CD4-positive, alpha-beta T cell (primary cell): ENCODE results near the gene PDE7B. TPM values are rescaled to one million over a fixed set of nuclear protein-coding genes. Genes with fewer than 3 reads are reported as not detected.

Experiments
- ATAC-seq: fragments of 200-7000 bp; cut with Tn5 transposase; one replicate; pipeline ENCODE4 v1.10.0; 2022; ENCODE audit warnings: mild to moderate bottlenecking; ENCODE audit not compliant: poor library complexity
- CTCF ChIA-PET: fragments of 350-600 bp; sonication (Branson Sonifier 250); formaldehyde crosslinking; loops from one replicate; lab custom pipeline; 2021; ENCODE audit warnings: antibody characterized with exemption, inconsistent platforms; lab: Charles Lee
- POLR2A ChIA-PET: fragments of 350-600 bp; sonication (Branson Sonifier 250); formaldehyde crosslinking; loops from one replicate; lab custom pipeline; 2021; ENCODE audit warnings: antibody characterized with exemption, inconsistent platforms; lab: Charles Lee
- DNase-seq, 14 experiments: peaks; one replicate each; pipeline ENCODE4 v3.0.0-alpha.2; 2013 to 2020; ENCODE audit warnings: mixed read lengths in 2 of 14
- H3K27ac ChIP-seq, 2 donors: one replicate each; pipeline versions ENCODE4 v1.5.1 to v1.7.0; 2013; ENCODE audit warnings: low read length in 2 of 2, low read depth in 1 of 2, mild to moderate bottlenecking in 1 of 2
- H3K27me3 ChIP-seq, 2 experiments: 1 replicate in 1 of 2; 2 replicates in 1 of 2; pipeline versions ENCODE4 v1.6.1 to v1.7.0; 2013; ENCODE audit warnings: low read length in 2 of 2, control low read depth in 1 of 2, mild to moderate bottlenecking in 1 of 2, moderate library complexity in 1 of 2; ENCODE audit not compliant: insufficient read depth in 2 of 2, control insufficient read depth in 1 of 2
- H3K36me3 ChIP-seq: one replicate; pipeline ENCODE4 v1.6.1; 2013; ENCODE audit warnings: low read length, control low read depth; ENCODE audit not compliant: insufficient read depth
- H3K4me1 ChIP-seq: one replicate; pipeline ENCODE4 v1.6.1; 2013; ENCODE audit warnings: low read length, control low read depth; ENCODE audit not compliant: insufficient read depth
- H3K4me3 ChIP-seq: one replicate; pipeline ENCODE4 v1.5.1; 2013; ENCODE audit warnings: mild to moderate bottlenecking, low read length, moderate library complexity
- H3K9me3 ChIP-seq, 2 experiments: 1 replicate in 1 of 2; 2 replicates in 1 of 2; pipeline versions ENCODE4 v1.6.1 to v1.7.0; 2013; ENCODE audit warnings: low read length in 2 of 2, mild to moderate bottlenecking in 2 of 2, control low read depth in 1 of 2, moderate library complexity in 1 of 2; ENCODE audit not compliant: control insufficient read depth in 1 of 2, insufficient read depth in 1 of 2
- H3K27ac Mint-ChIP-seq: one replicate; pipeline ENCODE4 v1.8.0; 2020; ENCODE audit warnings: mixed read lengths
- H3K27me3 Mint-ChIP-seq: one replicate; pipeline ENCODE4 v1.8.0; 2021; ENCODE audit warnings: mixed read lengths
- H3K36me3 Mint-ChIP-seq: one replicate; pipeline ENCODE4 v1.8.0; 2021; ENCODE audit warnings: low read depth, mixed read lengths
- H3K4me1 Mint-ChIP-seq: one replicate; pipeline ENCODE4 v1.8.0; 2021; ENCODE audit warnings: low read depth, mixed read lengths
- H3K4me3 Mint-ChIP-seq: one replicate; pipeline ENCODE4 v1.8.0; 2020; ENCODE audit warnings: mild to moderate bottlenecking, mixed read lengths
- H3K9me3 Mint-ChIP-seq: one replicate; pipeline ENCODE4 v1.8.0; 2020; ENCODE audit warnings: mixed read lengths
- intact Hi-C, 2 experiments: fragments of 100-400 bp; cut with DNase I in 1 of 2; cut with micrococcal nuclease in 1 of 2; formaldehyde crosslinking; loops; one replicate each; pipeline versions ENCODE4 v1.15.1 to v1.9.0; 2023 to 2025; cut with DNase I, micrococcal nuclease
- total RNA-seq, 174 experiments: library from RNA in 2 of 174; stranded (reverse) in 2 of 174; gene quantifications; one replicate each; pipeline ENCODE4 v1.2.3 and lab custom pipeline; 2021 to 2026
- TF ChIP-seq, protein P1 (sequence below): fragments of 200-600 bp; IDR thresholded peaks from one replicate; pipeline ENCODE4 v1.8.0; 2022; ENCODE audit warnings: antibody characterized with exemption, mild to moderate bottlenecking

The PDE7B gene
- total RNA-seq, 2 experiments from 2014 or later = 0.25 to 0.34 TPM

DNA sequence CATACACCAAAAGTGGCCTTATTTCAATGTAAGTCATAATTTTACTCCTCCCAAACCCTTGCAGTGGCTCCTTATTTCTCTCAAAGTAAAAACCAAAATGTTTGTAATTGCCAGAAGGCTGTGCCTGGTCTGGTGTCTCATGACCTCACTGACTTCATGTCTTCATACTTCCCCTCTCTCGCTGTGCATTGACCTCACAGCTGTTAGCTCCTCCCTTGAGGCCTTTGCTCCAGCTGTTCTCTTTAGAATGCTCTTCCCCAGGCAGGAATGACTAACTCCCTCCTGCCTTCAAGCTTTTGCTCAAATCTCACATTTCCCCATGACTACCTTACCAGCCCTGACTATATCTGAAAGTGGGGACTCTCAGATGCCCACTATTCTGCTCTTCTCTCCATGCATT lies 315.3 kb downstream of the PDE7B start:
- TF ChIP-seq, protein P1, sequence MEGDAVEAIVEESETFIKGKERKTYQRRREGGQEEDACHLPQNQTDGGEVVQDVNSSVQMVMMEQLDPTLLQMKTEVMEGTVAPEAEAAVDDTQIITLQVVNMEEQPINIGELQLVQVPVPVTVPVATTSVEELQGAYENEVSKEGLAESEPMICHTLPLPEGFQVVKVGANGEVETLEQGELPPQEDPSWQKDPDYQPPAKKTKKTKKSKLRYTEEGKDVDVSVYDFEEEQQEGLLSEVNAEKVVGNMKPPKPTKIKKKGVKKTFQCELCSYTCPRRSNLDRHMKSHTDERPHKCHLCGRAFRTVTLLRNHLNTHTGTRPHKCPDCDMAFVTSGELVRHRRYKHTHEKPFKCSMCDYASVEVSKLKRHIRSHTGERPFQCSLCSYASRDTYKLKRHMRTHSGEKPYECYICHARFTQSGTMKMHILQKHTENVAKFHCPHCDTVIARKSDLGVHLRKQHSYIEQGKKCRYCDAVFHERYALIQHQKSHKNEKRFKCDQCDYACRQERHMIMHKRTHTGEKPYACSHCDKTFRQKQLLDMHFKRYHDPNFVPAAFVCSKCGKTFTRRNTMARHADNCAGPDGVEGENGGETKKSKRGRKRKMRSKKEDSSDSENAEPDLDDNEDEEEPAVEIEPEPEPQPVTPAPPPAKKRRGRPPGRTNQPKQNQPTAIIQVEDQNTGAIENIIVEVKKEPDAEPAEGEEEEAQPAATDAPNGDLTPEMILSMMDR = no peak

GRCh38 chr6:136169394-136170148 lies 318.1 kb downstream of the PDE7B start:
- ChIA-PET POLR2A (no interaction called here), CTCF (no interaction called here)
- H3K4me3 Mint-ChIP-seq = no peak overlapping the region
- no peaks in the 10 kb centered on the region for H3K36me3 Mint-ChIP-seq
- Histone ChIP-seq H3K4me3 (no peak overlapping the region), H3K4me1 (no peaks in the 10 kb centered on the region), H3K27me3 (no peaks in the 10 kb centered on the region), H3K36me3 (no peaks in the 10 kb centered on the region), H3K9me3 (no peaks in the 10 kb centered on the region), H3K27ac (no peak overlapping the region)
- no peak overlapping the region for H3K27ac Mint-ChIP-seq
- no peak for ATAC-seq
- intact Hi-C loops = no loop called here
- no peaks in the 10 kb centered on the region for H3K27me3 Mint-ChIP-seq
- peaks cover 5% of the 10 kb centered on the region for H3K4me1 Mint-ChIP-seq
- TF ChIP-seq, protein P1 = no peak
- H3K9me3 Mint-ChIP-seq = no peaks in the 10 kb centered on the region
- no peak for DNase-seq

More for the DNA sequence above, 315.3 kb downstream of the PDE7B start:
- no peaks in the 10 kb centered on the region for H3K36me3 ChIP-seq
- ATAC-seq (no peak), DNase-seq (no peak)
- Mint-ChIP-seq H3K4me3 (no peak overlapping the region), H3K9me3 (peaks cover 5% of the 10 kb centered on the region), H3K27me3 (no peaks in the 10 kb centered on the region), H3K27ac (no peak overlapping the region), H3K36me3 (no peaks in the 10 kb centered on the region), H3K4me1 (no peaks in the 10 kb centered on the region)
- H3K9me3 ChIP-seq = peaks cover 0 to 4% of the 10 kb centered on the region in 2 experiments
- CTCF ChIA-PET = no interaction called here
- H3K4me1 ChIP-seq = no peaks in the 10 kb centered on the region
- H3K4me3 ChIP-seq = no peak overlapping the region
- POLR2A ChIA-PET = no interaction called here
- no peaks in the 10 kb centered on the region for H3K27me3 ChIP-seq
- no peak overlapping the region for H3K27ac ChIP-seq
- intact Hi-C loops = no loop called here

DNA sequence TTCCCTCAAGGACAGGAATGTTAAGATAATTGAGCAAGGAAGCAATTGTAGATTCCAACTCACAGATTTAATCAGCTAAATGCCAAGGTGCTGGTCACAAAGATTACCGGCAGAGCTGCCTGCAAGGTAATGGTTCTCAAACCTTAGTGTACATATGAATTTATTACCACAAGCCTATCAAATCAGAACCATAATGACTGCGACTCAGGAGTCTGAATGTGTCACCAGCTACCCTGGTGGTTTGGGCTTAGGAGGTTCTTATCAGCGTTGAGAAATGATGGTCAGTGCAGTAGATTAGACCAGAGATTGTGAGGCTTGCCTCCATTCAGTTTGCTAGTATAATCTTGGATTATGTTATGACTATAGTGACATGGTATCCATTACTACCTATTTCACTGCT lies 319.7 kb downstream of the PDE7B start:
- H3K36me3 ChIP-seq = no peaks in the 10 kb centered on the region
- Mint-ChIP-seq H3K36me3 (no peaks in the 10 kb centered on the region), H3K27me3 (no peaks in the 10 kb centered on the region), H3K4me1 (peaks cover 5% of the 10 kb centered on the region), H3K27ac (no peak overlapping the region), H3K9me3 (no peaks in the 10 kb centered on the region), H3K4me3 (no peak overlapping the region)
- no peak for ATAC-seq
- H3K9me3 ChIP-seq = no peaks in the 10 kb centered on the region
- no peaks in the 10 kb centered on the region for H3K4me1 ChIP-seq
- H3K27ac ChIP-seq = no peak overlapping the region
- TF ChIP-seq, protein P1 = no peak
- POLR2A ChIA-PET = no interaction called here
- H3K4me3 ChIP-seq = no peak overlapping the region
- CTCF ChIA-PET = no interaction called here
- intact Hi-C loops = no loop called here
- H3K27me3 ChIP-seq = no peaks in the 10 kb centered on the region
- DNase-seq = no peak
